ENCODE results near the gene SOSTDC1. TPM values are rescaled to one million over a fixed set of nuclear protein-coding genes. Genes with fewer than 3 reads are reported as not detected.

SOSTDC1 gene
- total RNA-seq, 1 donor from 2014 or later = not detected

Other genes with a start within 250 kb of the SOSTDC1 start
- gene CRPPA, start 44.2 kb downstream of the SOSTDC1 start, total RNA-seq = 1.3 and 1.4 TPM in 2 replicates
- gene LRRC72, start 61.1 kb upstream of the SOSTDC1 start, total RNA-seq = not detected in 2 replicates
- 8.7 TPM in 2 replicates for gene ANKMY2, start 180.0 kb upstream of the SOSTDC1 start, total RNA-seq
- gene BZW2, start 180.4 kb upstream of the SOSTDC1 start, total RNA-seq = 82.9 and 90.2 TPM in 2 replicates

All from activated T-helper 2 cell treated with anti-CD3 and anti-CD28 coated beads, Interferon-gamma antibody, Interleukin-2, Interleukin-4, amounts not matched to agents 10 μg/mL and 5 μg/mL and 100 μg/mL, durations not matched to agents 14 hours and 24 hours and 36 hours (primary cell).